NCI-H748 (cell line): ENCODE results near the gene CNTNAP5.

ENCODE experiments used
- DNase-seq: peaks from one replicate; lab custom pipeline; 2025; ENCODE audit not compliant: unreplicated experiment; lab: John Stamatoyannopoulos, UW

CNTNAP5 gene

GRCh38 chr2:124535816-124536215, 510.7 kb downstream of the CNTNAP5 start:
- DNase-seq: no peak

DNA sequence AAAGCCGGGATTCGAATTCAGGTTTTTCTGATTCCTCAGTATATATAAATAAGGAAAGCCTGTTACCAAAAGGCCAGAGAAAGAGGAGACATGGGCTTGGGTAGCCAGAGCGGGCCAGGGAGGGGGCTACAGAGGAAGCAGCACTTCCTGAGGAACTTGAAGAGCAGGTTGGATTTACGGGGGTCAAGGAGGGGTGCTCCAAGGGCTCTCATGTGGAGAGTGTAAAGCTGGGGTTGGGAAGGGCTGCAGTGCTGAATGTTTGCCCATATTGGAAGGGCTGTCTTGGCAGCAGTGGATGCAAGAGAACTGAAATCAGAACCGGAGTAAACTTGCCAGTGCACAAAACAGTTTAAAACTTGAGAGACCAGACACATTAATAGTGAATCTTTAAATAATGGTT, 511.5 kb downstream of the CNTNAP5 start:
- no peak for DNase-seq

- DNase-seq: no peak
Observed at GRCh38 chr2:124538549-124538948, 513.5 kb downstream of the CNTNAP5 start.

- DNase-seq: no peak
Observed at GRCh38 chr2:124540805-124541204, 515.7 kb downstream of the CNTNAP5 start.

DNA sequence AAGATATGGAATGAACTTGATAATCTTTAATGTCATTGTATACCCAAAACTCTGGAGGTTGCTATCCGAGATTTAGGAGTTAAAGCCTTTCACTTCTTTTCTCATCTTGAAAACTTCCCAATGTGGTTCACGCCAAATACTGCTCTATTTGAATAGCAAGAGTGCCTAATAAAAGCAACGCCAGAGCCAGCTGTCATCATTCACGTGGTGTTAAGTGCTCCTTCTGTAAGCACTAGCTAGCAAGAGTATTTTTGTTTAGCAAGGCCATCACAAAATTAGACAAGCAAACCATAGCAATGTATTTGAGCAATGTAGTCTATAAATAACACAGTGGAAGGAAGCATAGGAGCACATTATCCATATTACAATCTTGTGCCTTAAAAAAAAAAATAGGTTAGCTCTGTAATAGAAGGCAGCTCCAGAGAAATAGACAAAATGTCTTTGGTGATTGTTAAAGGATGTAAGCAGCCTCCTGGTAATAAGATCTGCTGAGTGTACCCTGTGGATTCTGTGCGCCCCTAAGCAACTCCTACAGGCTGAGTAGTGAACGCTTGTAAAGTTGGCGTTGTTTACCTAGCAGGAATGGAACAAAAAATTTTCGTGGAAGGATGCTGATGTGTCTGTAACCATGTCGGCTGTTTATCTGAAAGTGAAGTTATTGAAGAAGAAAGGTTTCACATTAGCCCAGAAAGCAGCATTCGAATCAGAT, 518.0 kb downstream of the CNTNAP5 start:
- peak; percentile 79 for DNase-seq

DNA sequence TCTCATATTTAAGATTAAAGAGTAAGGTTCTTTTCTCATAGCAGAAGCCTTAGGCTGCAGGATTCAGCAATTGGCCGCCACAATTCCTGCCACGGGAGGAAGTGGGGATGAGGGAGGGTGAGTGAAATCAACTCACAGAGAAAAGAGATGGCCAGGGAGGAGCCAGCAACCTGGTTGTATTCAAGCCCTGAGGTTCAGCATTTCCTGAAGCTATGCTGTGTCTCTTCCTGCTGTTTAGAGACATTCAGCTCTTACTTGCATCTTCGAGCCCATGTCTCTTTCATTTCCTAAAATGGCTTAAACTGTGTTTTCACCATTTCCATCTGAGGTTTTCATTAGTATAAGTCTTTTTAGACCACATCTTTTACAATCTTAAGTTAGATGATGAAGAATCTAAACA, 522.6 kb downstream of the CNTNAP5 start:
- DNase-seq: no peak

DNA sequence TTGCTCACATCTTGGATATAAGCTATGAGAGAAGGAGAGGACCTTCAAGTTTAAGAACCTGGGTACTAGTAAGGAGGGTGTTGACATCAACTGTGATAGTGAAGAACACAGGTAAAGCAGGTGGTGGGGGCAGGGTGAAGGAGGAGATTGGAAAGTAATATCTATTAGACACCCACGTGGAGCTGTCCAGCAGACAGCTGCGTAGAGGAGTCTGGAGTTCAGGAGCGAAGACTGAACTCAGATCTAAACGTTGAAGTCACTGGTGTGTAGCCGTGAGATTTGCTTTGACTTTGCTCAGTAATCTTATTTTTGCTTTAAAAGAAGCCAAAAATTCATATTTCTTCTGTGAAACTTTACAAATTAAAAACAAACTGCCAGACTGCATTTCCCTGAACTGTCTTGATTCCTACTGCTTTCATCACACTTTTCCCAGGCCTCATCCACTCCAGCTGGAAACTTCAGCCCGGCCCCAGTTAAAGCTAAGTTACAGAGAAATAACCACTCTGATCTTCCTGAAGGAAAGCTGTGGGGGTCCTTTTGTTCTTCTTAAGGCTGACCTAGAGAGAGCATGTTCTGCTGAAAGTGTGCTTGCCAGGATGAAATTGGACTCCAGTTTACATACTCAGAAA, 533.3 kb downstream of the CNTNAP5 start:
- DNase-seq: no peak

- no peak for DNase-seq
Observed at GRCh38 chr2:124559236-124559635, 534.1 kb downstream of the CNTNAP5 start.

DNA sequence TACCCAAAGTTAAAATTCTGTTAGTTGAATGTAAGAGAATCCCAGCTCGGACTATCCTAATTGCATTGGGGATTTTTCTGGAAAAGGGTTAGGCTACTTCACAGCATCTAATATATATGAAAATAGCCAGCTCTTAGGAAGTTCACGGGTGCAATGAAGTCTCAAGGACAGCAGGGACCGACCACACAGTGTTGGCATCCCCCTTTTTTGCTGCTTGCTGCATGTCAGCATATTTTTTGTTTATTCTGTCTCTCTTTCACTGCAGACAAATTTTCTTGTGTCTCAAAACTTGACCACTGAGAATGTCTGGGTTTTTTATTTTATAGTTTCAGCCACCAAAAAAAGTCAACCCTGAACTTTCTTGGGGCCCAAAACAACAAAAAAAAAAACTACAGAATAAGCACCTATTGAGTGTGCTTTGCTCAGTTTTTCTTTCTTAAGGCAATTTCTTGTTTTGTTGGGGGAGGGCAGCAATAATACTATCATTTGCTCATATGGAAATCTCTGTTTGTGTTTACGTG, 535.6 kb downstream of the CNTNAP5 start:
- no peak for DNase-seq

- DNase-seq: no peak
Observed at GRCh38 chr2:124561486-124561885, 536.4 kb downstream of the CNTNAP5 start.

- peak; percentile 29 for DNase-seq
Observed at GRCh38 chr2:124563426-124563825, 538.3 kb downstream of the CNTNAP5 start.

GRCh38 chr2:124566518-124566970, 541.5 kb downstream of the CNTNAP5 start:
- DNase-seq: peak; percentile 93

GRCh38 chr2:124570872-124571271, 545.8 kb downstream of the CNTNAP5 start:
- no peak for DNase-seq

DNA sequence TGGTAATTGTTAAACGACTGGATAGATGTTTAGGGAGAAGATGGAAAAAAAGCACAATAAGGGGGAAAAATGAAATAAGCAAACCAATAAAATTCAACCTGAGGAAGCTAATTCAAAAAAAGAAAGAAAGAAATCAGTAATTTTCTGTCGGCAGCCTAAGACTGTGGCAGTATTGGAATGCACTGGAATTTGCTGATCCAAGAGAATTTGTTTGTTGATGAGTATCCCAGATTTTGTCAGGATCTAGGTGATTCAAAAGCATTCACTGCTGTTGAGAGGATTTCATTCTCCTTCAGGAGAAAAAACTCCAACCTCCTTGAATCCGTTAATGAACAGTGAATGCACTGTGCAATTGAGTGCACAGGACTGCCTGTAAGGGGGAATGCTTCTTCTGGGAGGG, 546.7 kb downstream of the CNTNAP5 start:
- DNase-seq: no peak

DNA sequence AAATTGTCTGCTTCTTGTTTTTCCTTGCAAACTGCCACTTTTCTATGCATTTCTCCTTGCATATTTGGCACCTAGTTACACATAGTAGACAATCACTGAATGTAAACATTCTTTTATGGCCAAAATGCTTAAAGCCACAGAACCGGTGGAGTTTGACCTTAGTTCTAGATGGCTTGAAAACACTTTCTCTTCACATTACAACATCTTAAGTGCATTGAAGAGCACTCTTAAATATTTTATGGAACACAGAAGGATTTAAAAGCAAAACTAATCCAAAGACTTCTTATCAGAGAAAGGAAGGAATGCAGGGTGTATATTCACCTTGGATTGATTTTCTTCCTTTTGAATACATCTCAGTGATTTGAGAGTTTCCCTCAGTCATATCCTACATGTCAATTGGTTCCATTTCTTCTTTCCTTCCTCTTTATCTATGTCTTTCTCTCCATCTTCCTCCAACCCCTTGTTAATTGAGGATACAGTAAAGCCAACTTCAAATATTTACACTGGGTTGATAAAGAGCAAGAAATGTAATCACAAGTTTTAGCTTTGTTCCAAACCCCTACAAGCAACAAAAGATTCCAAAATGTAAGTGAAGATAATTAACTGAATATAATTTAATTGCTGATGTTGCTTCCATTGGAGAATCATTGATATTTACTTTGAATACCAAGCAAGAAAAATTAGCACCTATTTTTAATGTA, 548.0 kb downstream of the CNTNAP5 start:
- DNase-seq: no peak

GRCh38 chr2:124575497-124575896, 550.4 kb downstream of the CNTNAP5 start:
- no peak for DNase-seq

- no peak for DNase-seq
Observed at GRCh38 chr2:124580263-124580662, 555.2 kb downstream of the CNTNAP5 start.

DNA sequence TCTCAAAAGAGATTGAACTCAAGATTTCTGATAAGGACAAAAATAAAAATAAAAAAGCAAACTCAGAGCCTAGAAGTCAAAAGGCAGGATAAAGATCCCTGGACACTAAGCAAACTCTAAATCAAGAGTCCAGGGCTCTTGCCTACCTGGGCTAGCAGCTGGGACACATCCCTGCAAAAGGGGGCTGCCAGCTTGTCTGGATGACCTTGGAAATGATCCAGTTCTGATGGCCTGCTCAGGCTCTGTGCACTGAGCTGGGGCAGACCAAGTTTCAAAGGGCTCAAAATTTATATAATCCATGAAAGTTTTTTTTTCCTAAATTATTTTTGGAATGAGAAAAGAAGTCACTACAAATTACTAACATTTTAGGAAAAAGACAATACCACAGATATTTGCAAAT, 557.3 kb downstream of the CNTNAP5 start:
- no peak for DNase-seq

DNA sequence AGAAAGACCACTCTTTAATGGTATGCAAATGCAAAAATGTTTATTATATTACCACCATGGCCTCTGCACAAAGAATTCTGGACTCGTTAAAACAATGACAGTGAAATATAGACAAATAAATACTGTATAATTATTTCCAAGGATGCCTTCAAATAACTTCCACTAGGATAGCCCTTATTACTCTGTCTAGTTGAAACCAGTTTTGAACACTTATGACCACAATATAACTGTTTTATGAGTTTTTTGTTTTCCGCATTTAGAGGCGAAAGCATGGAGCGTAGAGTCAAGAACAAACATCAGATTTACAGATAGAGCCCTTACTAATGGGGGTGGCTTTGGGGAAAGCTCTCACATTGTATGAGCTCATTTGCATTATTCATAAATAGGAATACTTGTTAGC, 559.5 kb downstream of the CNTNAP5 start:
- DNase-seq: no peak

- no peak for DNase-seq
Observed at GRCh38 chr2:124585277-124585676, 560.2 kb downstream of the CNTNAP5 start.

GRCh38 chr2:124586210-124586609, 561.1 kb downstream of the CNTNAP5 start:
- DNase-seq: no peak

- no peak for DNase-seq
Observed at GRCh38 chr2:124586835-124587234, 561.7 kb downstream of the CNTNAP5 start.
